Liver (tissue), 3 donors: Measurements from ENCODE around the gene PPP2R5C.

Source experiments
- ATF3 ChIP-seq: IDR thresholded peaks from 2 replicates; pipeline ENCODE4 v1.6.1; 2016; ENCODE audit warnings: antibody characterized with exemption
- CTCF ChIP-seq: fragments of 150-350 bp; IDR thresholded peaks from 2 replicates; pipeline ENCODE4 v1.5.1; 2017; ENCODE audit warnings: improper control_type of control experiment, low read depth, low read length; ENCODE audit not compliant: missing input control
- EGR1 ChIP-seq, 2 donors: IDR thresholded peaks; 2 replicates each; pipeline ENCODE4 v1.6.1; 2016 to 2018; ENCODE audit warnings: antibody characterized with exemption in 2 of 2, low read depth in 2 of 2
- GABPA ChIP-seq, 2 donors: IDR thresholded peaks in 1 of 2; conservative IDR thresholded peaks in 1 of 2; 2 replicates each; pipeline ENCODE4 v1.6.1; 2016; ENCODE audit warnings: antibody characterized with exemption in 2 of 2, mild to moderate bottlenecking in 1 of 2, moderate library complexity in 1 of 2
- JUND ChIP-seq, 2 donors: IDR thresholded peaks; 2 replicates each; pipeline ENCODE4 v1.6.1; 2016; ENCODE audit warnings: antibody characterized with exemption in 2 of 2
- RAD21 ChIP-seq, 2 donors: IDR thresholded peaks; 2 replicates each; pipeline ENCODE4 v1.6.1; 2016; ENCODE audit warnings: antibody characterized with exemption in 2 of 2, mild to moderate bottlenecking in 2 of 2
- REST ChIP-seq: IDR thresholded peaks from 2 replicates; pipeline ENCODE4 v1.6.1; 2016; ENCODE audit warnings: antibody characterized with exemption, mild to moderate bottlenecking
- SP1 ChIP-seq: IDR thresholded peaks from 2 replicates; pipeline ENCODE4 v1.6.1; 2018; ENCODE audit warnings: antibody characterized with exemption, mild to moderate bottlenecking
- TAF1 ChIP-seq: conservative IDR thresholded peaks from 2 replicates; pipeline ENCODE4 v1.6.1; 2016; ENCODE audit warnings: antibody characterized with exemption, mild to moderate bottlenecking
- YY1 ChIP-seq: IDR thresholded peaks from 2 replicates; pipeline ENCODE4 v1.6.1; 2016; ENCODE audit warnings: antibody characterized with exemption, mild to moderate bottlenecking
- donor health status: healthy.
- donor health status: healthy.

- TF ChIP-seq CTCF (no peak), YY1 (no peak), JUND (IDR thresholded peaks at IDR 0.05) (no peak), EGR1 (IDR thresholded peaks at IDR 0.05; ENCODE audit: low read depth in 2 of 2) (no peak), ATF3 (no peak), GABPA (IDR thresholded peaks at IDR 0.05 in 1 of 2, conservative IDR thresholded peaks at IDR 0.05 in 1 of 2) (no peak), RAD21 (IDR thresholded peaks at IDR 0.05) (no peak), SP1 (no peak), REST (no peak), TAF1 (no peak)
Observed at GRCh38 chr14:101862711-101863110, 101.2 kb downstream of the PPP2R5C start.
